A549 (cell line): ENCODE measurements around the gene GPD1L. TPM values are rescaled to one million over a fixed set of nuclear protein-coding genes. Genes with fewer than 3 reads are reported as not detected.

Source experiments
- ATAC-seq, 2 experiments: fragments of 200-7000 bp in 1 of 2; fragments of >200 bp in 1 of 2; cut with Nextera tagmentation in 1 of 2; cut with Tn5 transposase in 1 of 2; 3 replicates each; pipeline versions ENCODE4 v1.8.0 to v1.9.1; 2018 to 2020; ENCODE audit warnings: mild to moderate bottlenecking in 1 of 2, moderate library complexity in 1 of 2
- CTCF ChIA-PET: fragments of 300-600 bp; sonication (Branson Sonifier 250); formaldehyde crosslinking; extraction: SDS; loops from one replicate; lab custom pipeline; 2021; ENCODE audit warnings: antibody characterized with exemption, inconsistent platforms; lab: Yijun Ruan, JAX
- POLR2A ChIA-PET: fragments of 350-600 bp; formaldehyde crosslinking; extraction: SDS; loops from one replicate; lab custom pipeline; 2021; ENCODE audit warnings: antibody characterized with exemption, inconsistent platforms; lab: Yijun Ruan, JAX
- DNase-seq, 2 experiments: peaks; one replicate each; pipeline versions ENCODE4 v3.0.0 to v3.0.0-alpha.2; 2011 to 2016; ENCODE audit warnings: low read depth in 1 of 2, low spot score in 1 of 2
- FAIRE-seq: peaks from 2 replicates; lab custom pipeline; 2011; peaks lifted over from hg19 to GRCh38; lab: Jason Lieb, UNC
- H3K27ac ChIP-seq, 2 experiments: fragments of >200 bp; sonication (Bioruptor Twin); formaldehyde crosslinking; 3 replicates each; pipeline ENCODE4 v1.5.1; 2016 to 2017
- H3K4me1 ChIP-seq: fragments of >200 bp; sonication (Bioruptor Twin); formaldehyde crosslinking; 3 replicates; pipeline ENCODE4 v1.6.1; 2016
- H3K4me2 ChIP-seq: fragments of >200 bp; sonication (Bioruptor Twin); formaldehyde crosslinking; 3 replicates; pipeline ENCODE4 v1.6.1; 2016
- H3K4me3 ChIP-seq: fragments of >200 bp; sonication (Bioruptor Twin); formaldehyde crosslinking; 3 replicates; pipeline ENCODE4 v1.5.1; 2016
- H3K9me3 ChIP-seq: fragments of >200 bp; sonication (Bioruptor Twin); formaldehyde crosslinking; 3 replicates; pipeline ENCODE4 v1.6.1; 2016
- BHLHE40 ChIP-seq: IDR thresholded peaks from 2 replicates; pipeline ENCODE4 v1.6.1; 2012; ENCODE audit warnings: low read depth, low read length, inconsistent platforms
- CEBPB ChIP-seq, 2 experiments: fragments of >200 bp in 1 of 2; sonication (Bioruptor Twin) in 1 of 2; formaldehyde crosslinking in 1 of 2; IDR thresholded peaks; 2 replicates each; pipeline ENCODE4 v1.6.1; 2012 to 2016
- CHD2 ChIP-seq: fragments of 150-350 bp; IDR thresholded peaks from 2 replicates; pipeline ENCODE4 v1.6.1; 2014; ENCODE audit warnings: low read length; ENCODE audit not compliant: partially characterized antibody
- EP300 ChIP-seq, 2 experiments: fragments of >200 bp; sonication (Bioruptor Twin); formaldehyde crosslinking; IDR thresholded peaks; 2 replicates in 1 of 2; 3 replicates in 1 of 2; pipeline ENCODE4 v1.6.1; 2016 to 2017
- HOXA7 ChIP-seq: fragments of 250-450 bp; sonication (Bioruptor Pico); IDR thresholded peaks from 2 replicates; pipeline ENCODE4 v1.5.0; 2020; ENCODE audit warnings: mild to moderate bottlenecking, moderate library complexity
- MAFK ChIP-seq: fragments of 450-650 bp; IDR thresholded peaks from 2 replicates; pipeline ENCODE4 v1.6.1; 2014; ENCODE audit not compliant: partially characterized antibody
- NPAS2 ChIP-seq: fragments of 250-450 bp; sonication (Bioruptor Pico); IDR thresholded peaks from 2 replicates; pipeline ENCODE4 v1.8.0; 2022; ENCODE audit warnings: mild to moderate bottlenecking, moderate library complexity, borderline replicate concordance
- NR3C1 ChIP-seq: fragments of >200 bp; sonication (Bioruptor Twin); formaldehyde crosslinking; IDR thresholded peaks from 3 replicates; pipeline ENCODE4 v1.6.1; 2017
- RARB ChIP-seq: fragments of 250-450 bp; sonication (Bioruptor Pico); IDR thresholded peaks from 2 replicates; pipeline ENCODE4 v1.8.0; 2021; ENCODE audit warnings: mild to moderate bottlenecking, moderate library complexity
- RFX5 ChIP-seq: fragments of 450-650 bp; IDR thresholded peaks from 2 replicates; pipeline ENCODE4 v1.7.1; 2014; ENCODE audit warnings: antibody characterized with exemption, mild to moderate bottlenecking, moderate library complexity
- SMC3 ChIP-seq: fragments of >200 bp; sonication (Bioruptor Twin); formaldehyde crosslinking; IDR thresholded peaks from 3 replicates; pipeline ENCODE4 v1.6.1; 2018; ENCODE audit warnings: inconsistent platforms
- SREBF2 ChIP-seq: fragments of 450-650 bp; IDR thresholded peaks from 2 replicates; pipeline ENCODE4 v1.6.1; 2014; ENCODE audit warnings: mild to moderate bottlenecking, moderate library complexity
- TFCP2L1 ChIP-seq: fragments of 250-450 bp; sonication (Bioruptor Pico); IDR thresholded peaks from 2 replicates; pipeline ENCODE4 v1.5.0; 2021; ENCODE audit warnings: mild to moderate bottlenecking
- ZC3H11A ChIP-seq: fragments of 450-650 bp; IDR thresholded peaks from 2 replicates; pipeline ENCODE4 v1.6.1; 2014; ENCODE audit warnings: antibody characterized with exemption, mild to moderate bottlenecking
- ZSCAN20 ChIP-seq: fragments of 250-450 bp; sonication (Bioruptor Pico); IDR thresholded peaks from 2 replicates; pipeline ENCODE4 v1.8.0; 2022; ENCODE audit warnings: mild to moderate bottlenecking, moderate library complexity
- WGBS: methylation state at CpG from one replicate; pipeline ENCODE4 v1.1.6; 2017; ENCODE audit errors: missing lambda C conversion rate; 5-methylcytosine and 5-hydroxymethylcytosine counted together
- polyA plus RNA-seq, 4 experiments: library from polyadenylated mRNA; depleted of rRNA in 3 of 4; stranded (reverse); fragments of >200 nt; fragmentation: RNase III in 1 of 4; extraction: RNeasy Plus Mini Kit Qiagen cat#74134 plus additional on column Dnase treatment in 1 of 4; gene quantifications; 2 replicates in 3 of 4; 3 replicates in 1 of 4; pipeline ENCODE4 v1.2.3, GENCODE V29; 2011 to 2017
- TF ChIP-seq, protein P1 (sequence below): IDR thresholded peaks from 2 replicates; pipeline ENCODE4 v1.6.1; 2012
- TF ChIP-seq, protein P2 (sequence below): IDR thresholded peaks from 2 replicates; pipeline ENCODE4 v1.6.1; 2012; ENCODE audit warnings: low read depth, borderline replicate concordance
- TF ChIP-seq, protein P3 (sequence below): fragments of >200 bp; sonication (Bioruptor Twin); formaldehyde crosslinking; IDR thresholded peaks from 3 replicates; pipeline ENCODE4 v1.5.1; 2016
- TF ChIP-seq, protein P4 (sequence below): fragments of 250-450 bp; sonication (Bioruptor Pico); IDR thresholded peaks from 2 replicates; pipeline ENCODE4 v1.5.0; 2020; ENCODE audit warnings: low read depth, mild to moderate bottlenecking, moderate library complexity
- TF ChIP-seq, protein P5 (sequence below): fragments of 150-350 bp; IDR thresholded peaks from 2 replicates; pipeline ENCODE4 v1.6.1; 2014; ENCODE audit warnings: low read depth, mild to moderate bottlenecking, low read length
- TF ChIP-seq, protein P6 (sequence below): fragments of 250-450 bp; sonication (Bioruptor Pico); IDR thresholded peaks from 2 replicates; pipeline ENCODE4 v1.5.0; 2021; ENCODE audit warnings: mild to moderate bottlenecking, moderate library complexity, borderline replicate concordance

Gene GPD1L
- polyA plus RNA-seq, 2 of the 4 experiments (the other 2 are of a cell fraction), result 13.6 to 31.0 TPM

DNA sequence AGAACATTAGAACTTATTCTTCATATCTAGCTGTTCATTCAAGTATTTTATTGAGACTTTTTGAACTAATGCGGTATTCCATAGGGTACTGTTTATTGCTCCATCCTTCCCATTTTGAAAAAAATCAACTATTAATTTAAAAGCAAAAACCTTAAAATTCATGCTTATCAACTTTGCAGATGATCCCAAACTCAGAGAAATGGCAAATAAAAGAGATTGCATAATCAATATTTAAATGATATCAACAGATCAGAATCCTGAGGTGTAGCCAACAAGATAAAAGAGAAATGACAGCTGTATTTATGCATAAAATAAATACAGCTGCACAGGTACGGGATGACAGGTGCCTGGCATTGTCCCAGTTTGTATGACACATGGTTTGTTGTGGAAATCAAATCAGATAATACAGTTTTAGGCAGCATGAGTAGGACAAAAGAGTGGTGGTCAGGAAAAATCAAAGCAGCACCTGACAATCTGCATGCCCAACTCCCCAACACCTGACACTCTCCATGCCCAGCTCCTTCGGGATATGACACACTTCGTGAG is 89.6 kb downstream of the GPD1L start:
- H3K4me2 ChIP-seq, result no peak overlapping the region
- no peak overlapping the region for H3K4me3 ChIP-seq
- no peak for DNase-seq
- H3K9me3 ChIP-seq, result no peaks in the 10 kb centered on the region
- no peak overlapping the region for H3K27ac ChIP-seq
- H3K4me1 ChIP-seq, result no peaks in the 10 kb centered on the region
- FAIRE-seq, result no peak
- TF ChIP-seq NPAS2 (CRISPR knock-in tag), result no peak
- TF ChIP-seq ZC3H11A, result no peak
- no peak for TF ChIP-seq CEBPB (IDR thresholded peaks at IDR 0.05)
- TF ChIP-seq, protein P1, sequence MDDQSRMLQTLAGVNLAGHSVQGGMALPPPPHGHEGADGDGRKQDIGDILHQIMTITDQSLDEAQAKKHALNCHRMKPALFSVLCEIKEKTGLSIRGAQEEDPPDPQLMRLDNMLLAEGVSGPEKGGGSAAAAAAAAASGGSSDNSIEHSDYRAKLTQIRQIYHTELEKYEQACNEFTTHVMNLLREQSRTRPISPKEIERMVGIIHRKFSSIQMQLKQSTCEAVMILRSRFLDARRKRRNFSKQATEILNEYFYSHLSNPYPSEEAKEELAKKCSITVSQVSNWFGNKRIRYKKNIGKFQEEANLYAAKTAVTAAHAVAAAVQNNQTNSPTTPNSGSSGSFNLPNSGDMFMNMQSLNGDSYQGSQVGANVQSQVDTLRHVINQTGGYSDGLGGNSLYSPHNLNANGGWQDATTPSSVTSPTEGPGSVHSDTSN, result no peak
- TF ChIP-seq, protein P2, sequence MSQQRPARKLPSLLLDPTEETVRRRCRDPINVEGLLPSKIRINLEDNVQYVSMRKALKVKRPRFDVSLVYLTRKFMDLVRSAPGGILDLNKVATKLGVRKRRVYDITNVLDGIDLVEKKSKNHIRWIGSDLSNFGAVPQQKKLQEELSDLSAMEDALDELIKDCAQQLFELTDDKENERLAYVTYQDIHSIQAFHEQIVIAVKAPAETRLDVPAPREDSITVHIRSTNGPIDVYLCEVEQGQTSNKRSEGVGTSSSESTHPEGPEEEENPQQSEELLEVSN, result no peak
- TF ChIP-seq NR3C1, result no peak
- no peak for TF ChIP-seq MAFK
- no peak for TF ChIP-seq HOXA7
- no peak for TF ChIP-seq SMC3
- TF ChIP-seq, protein P3, sequence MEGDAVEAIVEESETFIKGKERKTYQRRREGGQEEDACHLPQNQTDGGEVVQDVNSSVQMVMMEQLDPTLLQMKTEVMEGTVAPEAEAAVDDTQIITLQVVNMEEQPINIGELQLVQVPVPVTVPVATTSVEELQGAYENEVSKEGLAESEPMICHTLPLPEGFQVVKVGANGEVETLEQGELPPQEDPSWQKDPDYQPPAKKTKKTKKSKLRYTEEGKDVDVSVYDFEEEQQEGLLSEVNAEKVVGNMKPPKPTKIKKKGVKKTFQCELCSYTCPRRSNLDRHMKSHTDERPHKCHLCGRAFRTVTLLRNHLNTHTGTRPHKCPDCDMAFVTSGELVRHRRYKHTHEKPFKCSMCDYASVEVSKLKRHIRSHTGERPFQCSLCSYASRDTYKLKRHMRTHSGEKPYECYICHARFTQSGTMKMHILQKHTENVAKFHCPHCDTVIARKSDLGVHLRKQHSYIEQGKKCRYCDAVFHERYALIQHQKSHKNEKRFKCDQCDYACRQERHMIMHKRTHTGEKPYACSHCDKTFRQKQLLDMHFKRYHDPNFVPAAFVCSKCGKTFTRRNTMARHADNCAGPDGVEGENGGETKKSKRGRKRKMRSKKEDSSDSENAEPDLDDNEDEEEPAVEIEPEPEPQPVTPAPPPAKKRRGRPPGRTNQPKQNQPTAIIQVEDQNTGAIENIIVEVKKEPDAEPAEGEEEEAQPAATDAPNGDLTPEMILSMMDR, result no peak
- no peak for TF ChIP-seq RFX5
- no peak for TF ChIP-seq SREBF2
- TF ChIP-seq ZSCAN20, result no peak
- TF ChIP-seq EP300 (IDR thresholded peaks at IDR 0.05), result no peak
- TF ChIP-seq CHD2, result no peak
- TF ChIP-seq, protein P4, sequence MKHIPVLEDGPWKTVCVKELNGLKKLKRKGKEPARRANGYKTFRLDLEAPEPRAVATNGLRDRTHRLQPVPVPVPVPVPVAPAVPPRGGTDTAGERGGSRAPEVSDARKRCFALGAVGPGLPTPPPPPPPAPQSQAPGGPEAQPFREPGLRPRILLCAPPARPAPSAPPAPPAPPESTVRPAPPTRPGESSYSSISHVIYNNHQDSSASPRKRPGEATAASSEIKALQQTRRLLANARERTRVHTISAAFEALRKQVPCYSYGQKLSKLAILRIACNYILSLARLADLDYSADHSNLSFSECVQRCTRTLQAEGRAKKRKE (CRISPR knock-in tag), result no peak
- TF ChIP-seq, all 56 proteins: peak for 0
- CTCF ChIA-PET, result interaction anchor here (0.6 to 1.3 kb wide), 3 partner anchors 17 to 584 kb away, joined by 3 to 4 read pairs (median 3); no protein-coding TSS in a partner anchor
- ATAC-seq, result no peak
- WGBS, result 64% methylated on average over 4 of the region's 4 CpGs
- POLR2A ChIA-PET, result no interaction called here

DNA sequence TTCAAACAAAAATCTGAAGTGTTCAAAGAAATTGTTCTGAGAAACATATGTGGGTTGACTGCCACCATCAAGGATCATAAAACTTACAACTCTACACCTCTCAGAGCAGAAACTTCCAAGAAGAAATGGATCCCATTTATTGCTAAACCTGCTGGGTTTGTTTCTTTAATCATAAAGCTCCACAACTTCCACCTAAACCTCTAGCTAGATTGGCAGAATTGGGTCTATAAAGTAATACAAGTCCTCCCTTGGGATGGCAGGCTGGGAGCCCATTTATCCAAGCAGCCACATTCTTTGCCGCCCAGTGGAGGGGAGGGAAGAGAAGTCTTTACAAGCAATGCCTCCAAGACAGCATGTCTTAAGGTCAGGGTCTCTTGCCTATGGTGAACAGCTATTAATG is 91.6 kb downstream of the GPD1L start:
- TF ChIP-seq TFCP2L1 (CRISPR knock-in tag) (no peak), RARB (CRISPR knock-in tag) (no peak), BHLHE40 (no peak)
- TF ChIP-seq, protein P5, sequence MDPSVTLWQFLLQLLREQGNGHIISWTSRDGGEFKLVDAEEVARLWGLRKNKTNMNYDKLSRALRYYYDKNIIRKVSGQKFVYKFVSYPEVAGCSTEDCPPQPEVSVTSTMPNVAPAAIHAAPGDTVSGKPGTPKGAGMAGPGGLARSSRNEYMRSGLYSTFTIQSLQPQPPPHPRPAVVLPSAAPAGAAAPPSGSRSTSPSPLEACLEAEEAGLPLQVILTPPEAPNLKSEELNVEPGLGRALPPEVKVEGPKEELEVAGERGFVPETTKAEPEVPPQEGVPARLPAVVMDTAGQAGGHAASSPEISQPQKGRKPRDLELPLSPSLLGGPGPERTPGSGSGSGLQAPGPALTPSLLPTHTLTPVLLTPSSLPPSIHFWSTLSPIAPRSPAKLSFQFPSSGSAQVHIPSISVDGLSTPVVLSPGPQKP, result no peak
- TF ChIP-seq, protein P6, sequence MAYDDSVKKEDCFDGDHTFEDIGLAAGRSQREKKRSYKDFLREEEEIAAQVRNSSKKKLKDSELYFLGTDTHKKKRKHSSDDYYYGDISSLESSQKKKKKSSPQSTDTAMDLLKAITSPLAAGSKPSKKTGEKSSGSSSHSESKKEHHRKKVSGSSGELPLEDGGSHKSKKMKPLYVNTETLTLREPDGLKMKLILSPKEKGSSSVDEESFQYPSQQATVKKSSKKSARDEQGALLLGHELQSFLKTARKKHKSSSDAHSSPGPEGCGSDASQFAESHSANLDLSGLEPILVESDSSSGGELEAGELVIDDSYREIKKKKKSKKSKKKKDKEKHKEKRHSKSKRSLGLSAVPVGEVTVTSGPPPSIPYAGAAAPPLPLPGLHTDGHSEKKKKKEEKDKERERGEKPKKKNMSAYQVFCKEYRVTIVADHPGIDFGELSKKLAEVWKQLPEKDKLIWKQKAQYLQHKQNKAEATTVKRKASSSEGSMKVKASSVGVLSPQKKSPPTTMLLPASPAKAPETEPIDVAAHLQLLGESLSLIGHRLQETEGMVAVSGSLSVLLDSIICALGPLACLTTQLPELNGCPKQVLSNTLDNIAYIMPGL (CRISPR knock-in tag), result no peak
- TF ChIP-seq, all 56 proteins: peak for 0
- Histone ChIP-seq H3K27ac (no peak overlapping the region), H3K4me2 (no peak overlapping the region), H3K4me1 (no peaks in the 10 kb centered on the region), H3K9me3 (no peaks in the 10 kb centered on the region), H3K4me3 (no peak overlapping the region)
- ChIA-PET POLR2A (no interaction called here), CTCF (interaction anchor here (0.8 to 1.6 kb wide), 5 partner anchors 10 to 200 kb away, joined by 3 to 6 read pairs (median 3); no protein-coding TSS in a partner anchor)
- DNase-seq (no peak), ATAC-seq (no peak), FAIRE-seq (no peak)
- WGBS, result 95% methylated on average over 1 of the region's 1 CpG
